ENCODE results near the gene SV2C.
"Not testable (repeated sequence)": the region's sequence is repeated elsewhere in the genome, so short reads cannot be mapped to it uniquely, and the experiment has no call there.

SV2C gene

DNA sequence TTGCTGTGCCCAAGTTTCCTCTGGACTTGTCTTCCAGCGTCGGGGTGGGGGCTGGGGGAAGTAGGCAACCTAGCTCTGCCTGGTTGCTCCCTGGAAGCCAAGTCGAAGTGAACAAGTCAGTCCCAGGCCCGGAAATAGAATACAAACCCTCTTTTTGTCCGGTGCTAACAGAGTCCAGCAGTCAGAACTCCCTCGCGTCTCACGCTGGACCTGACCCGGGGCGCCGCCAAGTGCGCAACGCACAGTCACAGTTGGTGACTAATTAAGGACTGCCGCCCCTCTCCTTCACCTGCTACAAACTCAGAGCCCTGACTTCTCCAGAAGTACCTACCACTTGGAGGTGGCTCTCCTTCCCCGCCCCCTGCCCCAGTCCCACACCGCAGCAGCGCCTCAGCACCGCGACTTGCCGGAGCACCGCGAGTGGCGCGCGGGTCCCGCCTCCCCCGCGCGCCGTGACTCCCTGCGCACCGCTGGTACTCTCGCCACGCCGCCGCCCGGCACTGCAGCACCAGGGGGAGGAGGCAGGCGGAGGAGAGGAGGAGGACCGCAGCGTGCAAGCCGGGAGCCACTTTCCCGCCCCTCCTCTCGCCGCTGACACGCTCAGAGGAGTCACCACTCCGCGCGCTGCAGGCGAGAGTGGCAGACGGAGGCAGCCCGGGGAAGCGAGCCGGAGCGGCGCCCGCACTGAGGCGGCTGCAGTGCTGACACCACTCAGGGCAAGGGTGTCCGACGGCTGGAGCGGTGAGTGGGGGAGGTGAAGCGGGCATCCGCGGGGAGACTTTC is at the start of gene SV2C:
Gene SV2C, plus strand, starts transcription at position 612 of the 783 bp plus-strand sequence. CDS start 48,368 bp downstream, outside the sequence.
- DNase-seq, result peak; percentile 39

- DNase-seq, result peak; percentile 9
These were observed 45.4 kb upstream of the SV2C start for GRCh38 chr5:76037736-76038151.

- no peak for DNase-seq
These were observed 45.0 kb upstream of the SV2C start for GRCh38 chr5:76038212-76038611.

GRCh38 chr5:76040806-76041205 is 42.4 kb upstream of the SV2C start:
- no peak for DNase-seq

GRCh38 chr5:76041863-76042262 is 41.3 kb upstream of the SV2C start:
- DNase-seq, result no peak

DNA sequence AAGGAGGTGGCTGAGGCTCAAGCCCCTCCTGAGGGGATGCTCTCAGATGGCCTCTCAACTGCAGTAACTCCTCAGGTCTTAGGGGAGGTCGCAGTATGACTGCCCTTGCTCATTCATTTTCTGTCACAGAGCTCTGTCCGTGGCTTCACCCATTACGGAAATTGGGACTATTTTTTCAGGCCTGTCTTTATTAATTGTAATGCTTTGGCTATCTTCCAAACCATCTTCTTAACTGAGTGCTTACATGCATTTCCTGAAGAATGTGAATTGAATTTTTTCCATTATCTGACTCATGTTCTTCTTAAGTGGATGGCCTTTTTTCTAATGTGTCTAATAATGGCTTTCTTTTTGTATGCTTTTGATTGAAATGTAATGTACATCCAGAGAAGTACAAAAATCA is 36.4 kb upstream of the SV2C start:
- no peak for DNase-seq

DNA sequence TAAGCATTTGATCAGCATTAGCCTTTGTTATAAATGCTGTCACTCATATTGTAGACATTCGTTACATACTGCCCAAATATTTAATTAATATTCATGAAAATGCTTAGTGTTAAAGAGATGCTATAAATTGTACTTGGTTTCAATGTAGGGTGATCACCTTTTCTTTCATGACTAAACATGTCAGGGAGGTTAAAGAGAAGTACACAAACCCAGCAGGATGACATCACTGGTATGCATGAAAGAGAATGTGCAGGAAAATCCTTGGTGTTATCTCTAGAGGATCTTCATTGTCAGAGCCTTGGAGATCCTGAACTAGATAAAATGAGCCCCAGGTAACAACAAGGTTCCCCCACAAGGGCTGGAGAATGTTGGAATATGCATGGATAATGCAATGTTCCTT is 33.0 kb upstream of the SV2C start:
- no peak for DNase-seq

GRCh38 chr5:76062502-76063041 is 20.6 kb upstream of the SV2C start:
- no peak for DNase-seq

- no peak for DNase-seq
These were observed 17.9 kb upstream of the SV2C start for GRCh38 chr5:76065258-76065657.

DNA sequence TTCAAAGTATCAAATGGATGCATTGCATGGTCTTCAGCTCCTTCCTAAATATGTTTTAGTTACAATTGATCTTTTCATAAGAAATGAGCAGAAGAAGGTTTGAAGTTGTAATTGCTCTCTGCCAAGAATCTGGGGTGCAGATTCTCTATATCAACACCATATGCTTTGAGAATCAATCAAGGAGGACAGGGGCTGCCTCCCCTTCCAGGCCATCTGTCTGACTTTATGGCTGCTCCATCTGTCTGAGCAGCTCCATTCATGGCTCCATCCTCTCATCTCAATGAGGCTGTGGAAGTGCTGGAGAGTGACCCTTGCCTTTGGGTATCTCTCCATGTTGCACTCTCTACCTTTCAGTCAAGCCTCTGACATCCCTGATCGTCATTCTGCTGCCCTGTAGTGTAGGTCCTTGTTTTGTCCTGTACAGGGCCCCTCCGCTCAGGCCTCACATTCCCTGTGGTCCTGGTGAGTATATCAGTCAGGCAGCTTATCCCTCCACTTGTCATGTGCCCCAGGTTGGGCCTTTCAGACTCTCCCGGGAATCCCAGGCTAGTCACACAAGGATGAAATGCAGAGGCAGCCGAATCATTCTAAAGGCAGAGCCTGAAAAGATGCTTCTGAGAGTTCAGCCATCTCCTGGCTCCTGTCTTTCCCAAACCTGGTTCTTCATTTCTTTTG is 14.0 kb upstream of the SV2C start:
- no peak for DNase-seq

DNA sequence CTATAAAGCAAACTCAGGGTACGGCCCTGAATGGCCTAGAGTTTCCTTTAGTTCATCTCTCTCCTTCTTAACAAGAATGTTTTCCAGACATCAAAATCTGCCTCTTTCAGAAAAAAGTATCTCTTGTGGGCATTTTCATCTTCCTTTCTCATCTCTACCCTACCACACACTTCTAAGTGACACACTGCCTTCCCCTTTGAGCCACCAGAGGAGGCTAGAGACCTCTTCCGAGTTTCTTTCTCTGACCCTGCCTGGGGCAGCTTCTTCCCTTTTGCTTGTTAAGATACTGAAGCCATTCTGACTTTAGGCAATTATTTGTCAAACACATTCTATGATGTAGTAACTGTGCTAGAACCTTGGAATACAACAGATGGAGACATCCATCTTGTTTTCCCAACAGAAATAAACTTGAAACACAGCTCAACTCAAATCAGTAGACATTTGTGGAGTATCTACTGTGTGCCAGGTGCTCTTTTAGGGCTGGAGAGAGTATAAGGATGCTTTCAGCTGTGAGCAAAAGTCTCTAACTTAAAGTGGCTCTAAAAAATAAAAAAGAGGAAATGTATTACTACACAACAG is 8.6 kb upstream of the SV2C start:
- DNase-seq, result no peak

GRCh38 chr5:76081811-76082771 is 1.1 kb upstream of the SV2C start:
- no peak for DNase-seq

DNA sequence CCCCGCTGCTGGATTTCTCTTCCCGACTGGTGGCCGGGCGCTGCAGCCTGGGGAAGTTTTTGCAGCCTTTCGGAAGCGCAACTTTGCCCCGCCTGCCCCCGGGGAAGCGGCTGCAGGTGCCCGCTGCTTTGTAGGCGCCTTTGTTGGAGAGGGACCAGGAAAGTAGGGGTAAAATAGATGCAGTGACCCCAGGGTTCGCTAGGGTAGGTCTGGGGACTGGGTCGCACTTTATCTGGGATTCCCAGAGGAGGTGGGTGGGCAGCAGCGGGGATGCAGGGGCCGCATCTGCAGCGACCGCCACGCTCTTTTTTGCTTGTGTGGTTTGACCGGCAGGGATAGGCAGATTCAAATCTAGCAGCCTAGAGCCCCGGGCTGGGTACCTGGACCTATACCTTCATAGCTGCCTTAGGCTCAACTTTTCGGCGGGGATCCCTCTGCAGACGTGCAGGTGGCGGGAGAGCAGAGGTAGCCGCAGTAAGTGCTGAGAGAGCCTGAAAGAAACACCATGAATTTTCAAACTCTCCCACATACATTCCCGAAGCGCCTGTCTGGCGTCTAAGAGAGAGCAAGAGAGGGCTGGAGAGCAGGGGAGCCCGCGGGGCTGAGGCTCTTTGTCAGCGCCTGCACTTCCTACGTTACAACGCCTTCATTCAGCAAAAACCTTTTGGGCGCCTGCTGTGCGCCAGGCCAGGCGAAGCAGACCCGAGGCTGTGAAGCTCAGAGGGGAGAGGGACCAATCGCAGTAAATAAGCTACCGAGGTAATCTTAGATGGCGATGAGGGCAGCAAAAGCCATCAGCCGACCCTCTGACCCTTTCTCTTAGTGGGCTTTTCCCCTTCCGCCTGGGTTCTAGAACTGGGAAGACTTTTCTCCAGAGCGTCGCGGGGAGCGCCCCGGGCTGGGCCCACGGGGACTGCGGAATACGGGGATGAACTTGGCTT is 642 bp downstream of the SV2C start:
- DNase-seq, result no peak

DNA sequence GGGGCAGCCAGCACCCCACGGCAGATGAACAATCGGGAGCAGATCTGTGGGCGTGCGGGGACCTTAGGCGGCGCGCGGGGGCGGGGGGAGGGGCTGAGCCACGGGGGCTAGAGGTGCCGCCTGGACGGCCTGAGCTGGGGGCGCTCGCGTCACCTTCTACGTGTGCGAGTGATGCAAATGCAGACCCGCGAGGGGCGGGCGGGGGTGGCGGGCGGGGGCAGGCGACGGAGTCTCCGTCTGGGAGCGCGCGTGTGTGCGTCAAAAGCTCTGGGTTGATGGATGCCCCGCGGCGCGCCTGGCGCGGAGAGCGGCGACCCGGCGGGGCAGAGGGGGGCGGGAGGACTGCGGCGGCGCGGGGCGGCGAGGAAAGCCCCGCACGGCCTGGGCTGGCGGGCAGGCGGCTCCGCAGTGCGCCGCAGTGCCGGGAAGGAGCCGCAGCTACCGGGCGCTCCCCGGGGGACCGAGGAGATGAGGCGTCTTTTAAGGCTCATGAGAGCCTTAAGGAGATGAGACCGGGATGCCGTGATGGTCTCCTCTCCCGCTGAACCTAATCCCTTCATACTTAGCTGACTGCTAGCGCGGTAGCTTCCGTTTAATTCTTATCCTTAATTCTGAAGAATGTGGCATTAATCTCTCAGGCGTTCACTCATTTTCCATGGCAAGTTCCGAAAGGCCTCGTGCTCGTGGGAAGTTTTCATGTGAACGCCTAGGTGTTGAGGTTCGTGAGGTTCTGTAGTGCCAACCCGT is 1.5 kb downstream of the SV2C start:
- no peak for DNase-seq

GRCh38 chr5:76085243-76085579 is 2.0 kb downstream of the SV2C start:
- no peak for DNase-seq

DNA sequence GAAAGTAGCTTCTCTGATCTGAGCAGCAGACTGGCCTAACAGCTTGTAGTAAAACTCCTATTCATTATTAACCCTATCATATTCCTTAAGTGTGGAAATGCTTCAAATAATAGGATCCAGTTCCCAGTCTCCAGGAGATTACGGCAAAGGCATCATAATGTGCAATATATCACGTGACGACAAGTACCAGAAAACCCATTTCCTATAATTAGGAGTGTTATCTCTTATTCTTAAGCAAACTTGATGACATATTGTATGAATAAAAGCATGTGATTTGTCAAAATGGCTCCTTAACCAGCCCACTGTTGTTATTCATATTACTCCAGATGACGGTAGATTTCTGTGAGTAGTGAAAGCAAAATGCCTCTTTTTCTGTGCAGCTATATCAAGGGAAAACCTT is 2.9 kb downstream of the SV2C start:
- no peak for DNase-seq

GRCh38 chr5:76089156-76089555 is 6.0 kb downstream of the SV2C start:
- not testable (repeated sequence) for DNase-seq

- DNase-seq, result no peak
These were observed 8.2 kb downstream of the SV2C start for GRCh38 chr5:76091351-76091750.

GRCh38 chr5:76099286-76099702 is 16.1 kb downstream of the SV2C start:
- DNase-seq, result no peak

GRCh38 chr5:76099756-76100155 is 16.6 kb downstream of the SV2C start:
- DNase-seq, result no peak

DNA sequence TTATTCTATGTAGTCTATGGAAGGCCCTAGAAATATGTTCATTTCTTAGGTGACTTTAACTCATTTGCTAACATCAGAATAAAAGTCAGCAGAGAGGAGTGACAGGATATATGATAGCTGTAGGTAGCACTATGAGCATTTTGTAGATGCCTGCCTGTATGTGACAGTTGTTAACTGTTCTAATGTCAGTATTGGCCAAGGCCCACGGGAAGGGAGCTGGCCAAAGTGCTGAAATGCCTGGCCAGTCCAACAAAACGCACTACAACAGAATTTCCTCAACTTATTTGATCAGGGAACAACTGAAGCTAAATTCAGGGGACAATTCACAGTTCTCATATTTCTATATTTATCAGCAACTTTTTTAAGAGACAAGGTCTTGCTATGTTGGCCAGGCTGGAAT is 20.8 kb downstream of the SV2C start:
- DNase-seq, result no peak

Data from NCI-H1436 (cell line).